ENCODE data around the gene MELTF. TPM values are rescaled to one million over a fixed set of nuclear protein-coding genes. Genes with fewer than 3 reads are reported as not detected.

Gene MELTF
- total RNA-seq, 2 donors from 2014 or later: 3.1 to 6.7 TPM

DNA sequence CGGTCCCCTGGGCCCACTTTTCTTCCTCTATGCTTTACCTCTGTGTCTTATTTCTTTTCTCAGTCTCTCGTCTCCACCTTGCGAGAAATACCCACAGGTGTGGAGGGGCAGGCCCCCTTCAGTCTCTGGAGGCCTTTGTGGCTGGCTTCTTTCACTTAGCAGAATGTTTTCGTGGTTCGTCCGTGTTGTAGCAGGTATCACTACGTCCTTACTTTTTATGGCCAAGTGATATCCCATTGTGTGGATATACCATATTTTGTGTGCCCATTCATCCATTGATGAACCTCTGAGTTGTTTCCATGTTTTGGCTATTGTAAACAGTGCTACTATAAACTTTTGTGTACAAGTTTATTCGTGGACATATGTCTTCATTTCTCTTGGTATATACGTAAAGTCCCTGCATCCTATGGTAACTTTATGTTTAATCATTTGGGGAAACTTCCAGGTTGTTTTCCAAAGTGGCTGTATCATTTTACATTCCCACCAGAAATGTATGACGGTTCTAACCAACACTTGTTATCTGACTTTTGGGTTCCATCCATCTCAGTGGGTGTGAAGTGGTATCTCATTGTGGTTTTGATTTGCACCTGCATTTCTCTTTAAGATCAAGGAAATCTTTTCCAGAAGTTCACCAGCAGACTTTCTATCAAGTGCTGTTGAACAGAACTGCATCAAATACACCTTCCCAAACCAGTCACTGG lies 66.5 kb downstream of the MELTF start:
- no peaks in the 10 kb centered on the region for H3K9me3 ChIP-seq
- H3K27me3 ChIP-seq: no peaks in the 10 kb centered on the region
- H3K4me3 ChIP-seq: no peak overlapping the region
- H3K36me3 ChIP-seq: no peaks in the 10 kb centered on the region
- H3K27ac ChIP-seq: no peak overlapping the region
- peaks cover 0 to 11% of the 10 kb centered on the region in 2 donors for H3K4me1 ChIP-seq
- TF ChIP-seq, protein P1, sequence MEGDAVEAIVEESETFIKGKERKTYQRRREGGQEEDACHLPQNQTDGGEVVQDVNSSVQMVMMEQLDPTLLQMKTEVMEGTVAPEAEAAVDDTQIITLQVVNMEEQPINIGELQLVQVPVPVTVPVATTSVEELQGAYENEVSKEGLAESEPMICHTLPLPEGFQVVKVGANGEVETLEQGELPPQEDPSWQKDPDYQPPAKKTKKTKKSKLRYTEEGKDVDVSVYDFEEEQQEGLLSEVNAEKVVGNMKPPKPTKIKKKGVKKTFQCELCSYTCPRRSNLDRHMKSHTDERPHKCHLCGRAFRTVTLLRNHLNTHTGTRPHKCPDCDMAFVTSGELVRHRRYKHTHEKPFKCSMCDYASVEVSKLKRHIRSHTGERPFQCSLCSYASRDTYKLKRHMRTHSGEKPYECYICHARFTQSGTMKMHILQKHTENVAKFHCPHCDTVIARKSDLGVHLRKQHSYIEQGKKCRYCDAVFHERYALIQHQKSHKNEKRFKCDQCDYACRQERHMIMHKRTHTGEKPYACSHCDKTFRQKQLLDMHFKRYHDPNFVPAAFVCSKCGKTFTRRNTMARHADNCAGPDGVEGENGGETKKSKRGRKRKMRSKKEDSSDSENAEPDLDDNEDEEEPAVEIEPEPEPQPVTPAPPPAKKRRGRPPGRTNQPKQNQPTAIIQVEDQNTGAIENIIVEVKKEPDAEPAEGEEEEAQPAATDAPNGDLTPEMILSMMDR (IDR thresholded peaks at IDR 0.05): no peak
- DNase-seq (ENCODE audit: low spot score): no peak

- Histone ChIP-seq H3K4me1 (peaks cover 0 to 3% of the 10 kb centered on the region in 2 donors), H3K9me3 (no peaks in the 10 kb centered on the region), H3K27ac (no peak overlapping the region), H3K4me3 (no peak overlapping the region), H3K36me3 (no peaks in the 10 kb centered on the region), H3K27me3 (no peaks in the 10 kb centered on the region)
- DNase-seq (ENCODE audit: low spot score): no peak
- TF ChIP-seq, protein P1 (IDR thresholded peaks at IDR 0.05): no peak
Measured at GRCh38 chr3:196962108-196962929, 67.3 kb downstream of the MELTF start.

DNA sequence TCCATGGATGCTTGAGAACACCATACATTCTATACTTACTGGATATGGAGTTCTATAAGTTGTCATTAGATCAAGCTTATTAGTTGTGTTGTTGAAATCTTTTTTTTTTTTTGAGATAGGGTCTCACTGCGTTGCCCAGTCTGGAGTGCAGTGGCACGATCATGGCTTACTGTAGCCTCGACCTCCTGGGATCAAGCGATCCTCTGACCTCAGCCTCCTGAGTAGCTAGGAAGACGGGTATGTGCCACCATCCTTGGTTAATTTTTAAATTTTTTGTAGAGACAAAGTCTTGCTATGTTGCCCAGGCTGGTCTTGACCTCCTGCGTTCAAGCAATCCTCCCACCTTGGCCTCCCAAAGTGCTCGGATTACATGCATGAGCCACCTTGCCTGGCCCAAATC lies 74.8 kb downstream of the MELTF start:
- TF ChIP-seq, protein P1 (IDR thresholded peaks at IDR 0.05): no peak
- Histone ChIP-seq H3K36me3 (no peaks in the 10 kb centered on the region), H3K27ac (no peak overlapping the region), H3K4me3 (no peak overlapping the region), H3K4me1 (no peaks in the 10 kb centered on the region), H3K27me3 (no peaks in the 10 kb centered on the region), H3K9me3 (no peaks in the 10 kb centered on the region)
- no peak for DNase-seq (ENCODE audit: low spot score)

Other genes starting within 250 kb of the MELTF start
- 10 to 100 TPM; 18.7 to 22.1 TPM for gene SENP5, start 161.9 kb downstream of the MELTF start, total RNA-seq
- gene NCBP2, start 87.3 kb downstream of the MELTF start, total RNA-seq: 10 to 100 TPM; 21.6 to 22.8 TPM
- 1 to 10 TPM; 5.4 to 7.0 TPM for gene PIGZ, start 61.0 kb downstream of the MELTF start, total RNA-seq